Lower lobe of right lung (tissue), 2 donors: ENCODE measurements around the gene ZBTB44. TPM values are rescaled to one million over a fixed set of nuclear protein-coding genes. Genes with fewer than 3 reads are reported as not detected.

Experiments
- ATAC-seq, 2 donors: fragments of 200-7000 bp; cut with Tn5 transposase; one replicate each; pipeline ENCODE4 v1.9.1; 2020 to 2022; ENCODE audit warnings: mild to moderate bottlenecking in 2 of 2, moderate library complexity in 2 of 2
- DNase-seq: peaks from one replicate; pipeline ENCODE4 v3.0.0-alpha.2; 2020
- H3K27ac ChIP-seq: fragments of 200-600 bp; one replicate; pipeline ENCODE4 v1.8.0; 2022
- H3K27me3 ChIP-seq: fragments of 200-600 bp; one replicate; pipeline ENCODE4 v1.8.0; 2022; ENCODE audit warnings: low read depth
- H3K36me3 ChIP-seq: fragments of 200-600 bp; one replicate; pipeline ENCODE4 v1.8.0; 2022; ENCODE audit warnings: mild to moderate bottlenecking
- H3K4me1 ChIP-seq: fragments of 200-600 bp; one replicate; pipeline ENCODE4 v1.8.0; 2022
- H3K4me3 ChIP-seq: fragments of 200-600 bp; one replicate; pipeline ENCODE4 v1.8.0; 2022; ENCODE audit warnings: mild to moderate bottlenecking
- H3K9me3 ChIP-seq: fragments of 200-600 bp; one replicate; pipeline ENCODE4 v1.8.0; 2022
- intact Hi-C: fragments of 100-400 bp; cut with DNase I; formaldehyde crosslinking; loops from one replicate; pipeline ENCODE4 v1.11.0; 2022
- total RNA-seq: library from RNA; stranded (reverse); fragmentation: NEBNext Ultra II Directional; extraction: Animal tissue kit (Norgen Biotek cat#: 25700); gene quantifications from one replicate; pipeline ENCODE4 v1.2.1, GENCODE V29; 2021
- TF ChIP-seq, protein P1 (sequence below): fragments of 200-600 bp; IDR thresholded peaks from one replicate; pipeline ENCODE4 v1.8.0; 2022; ENCODE audit warnings: antibody characterized with exemption, mild to moderate bottlenecking
- donor health status: DM: no; HTN: yes; CAD: no; lungs with severe emphysema.

ZBTB44 gene
- total RNA-seq, 1 donor from 2014 or later = 59.8 TPM

DNA sequence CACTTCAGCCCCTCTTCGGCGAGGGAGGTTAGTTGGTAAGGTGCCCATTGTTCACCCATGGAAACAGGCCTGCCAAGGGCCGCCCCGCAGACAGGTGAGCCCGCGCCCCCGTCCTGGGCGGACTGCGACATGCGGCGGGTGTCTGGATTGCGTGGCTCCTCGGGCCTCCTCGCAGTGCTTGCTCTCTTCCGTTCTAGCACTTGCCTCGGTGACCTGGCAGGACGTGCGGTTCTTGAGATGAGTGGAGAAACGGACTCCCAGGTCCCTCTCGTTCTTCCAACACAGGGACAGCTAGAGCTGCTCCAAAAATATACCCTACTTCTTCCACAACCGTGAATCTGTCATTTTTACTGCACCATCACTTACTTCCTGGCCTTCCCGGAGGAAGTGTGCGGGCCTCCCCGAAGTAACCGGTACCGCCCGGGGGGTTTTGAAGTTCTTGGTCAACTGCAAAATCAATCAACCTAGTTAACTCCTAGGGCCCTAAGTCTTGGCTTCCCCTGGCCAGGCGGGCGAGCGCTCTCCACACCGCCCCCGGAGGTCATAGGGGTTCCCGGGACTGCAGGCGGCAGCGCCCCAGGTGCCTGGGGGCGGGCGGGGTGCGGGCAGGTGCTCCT, 745 bp upstream of the ZBTB44 start:
- TF ChIP-seq, protein P1, sequence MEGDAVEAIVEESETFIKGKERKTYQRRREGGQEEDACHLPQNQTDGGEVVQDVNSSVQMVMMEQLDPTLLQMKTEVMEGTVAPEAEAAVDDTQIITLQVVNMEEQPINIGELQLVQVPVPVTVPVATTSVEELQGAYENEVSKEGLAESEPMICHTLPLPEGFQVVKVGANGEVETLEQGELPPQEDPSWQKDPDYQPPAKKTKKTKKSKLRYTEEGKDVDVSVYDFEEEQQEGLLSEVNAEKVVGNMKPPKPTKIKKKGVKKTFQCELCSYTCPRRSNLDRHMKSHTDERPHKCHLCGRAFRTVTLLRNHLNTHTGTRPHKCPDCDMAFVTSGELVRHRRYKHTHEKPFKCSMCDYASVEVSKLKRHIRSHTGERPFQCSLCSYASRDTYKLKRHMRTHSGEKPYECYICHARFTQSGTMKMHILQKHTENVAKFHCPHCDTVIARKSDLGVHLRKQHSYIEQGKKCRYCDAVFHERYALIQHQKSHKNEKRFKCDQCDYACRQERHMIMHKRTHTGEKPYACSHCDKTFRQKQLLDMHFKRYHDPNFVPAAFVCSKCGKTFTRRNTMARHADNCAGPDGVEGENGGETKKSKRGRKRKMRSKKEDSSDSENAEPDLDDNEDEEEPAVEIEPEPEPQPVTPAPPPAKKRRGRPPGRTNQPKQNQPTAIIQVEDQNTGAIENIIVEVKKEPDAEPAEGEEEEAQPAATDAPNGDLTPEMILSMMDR = peak; percentile 34
- no peaks in the 10 kb centered on the region for H3K36me3 ChIP-seq
- no peaks in the 10 kb centered on the region for H3K9me3 ChIP-seq
- ATAC-seq (peak; percentile 52 to 62), DNase-seq (peak; percentile 73)
- peaks cover 35% of the 10 kb centered on the region for H3K4me1 ChIP-seq
- peak overlapping the region; percentile 87 for H3K27ac ChIP-seq
- peak overlapping the region; percentile 93 for H3K4me3 ChIP-seq
- H3K27me3 ChIP-seq = no peaks in the 10 kb centered on the region
- intact Hi-C loops = no loop called here

DNA sequence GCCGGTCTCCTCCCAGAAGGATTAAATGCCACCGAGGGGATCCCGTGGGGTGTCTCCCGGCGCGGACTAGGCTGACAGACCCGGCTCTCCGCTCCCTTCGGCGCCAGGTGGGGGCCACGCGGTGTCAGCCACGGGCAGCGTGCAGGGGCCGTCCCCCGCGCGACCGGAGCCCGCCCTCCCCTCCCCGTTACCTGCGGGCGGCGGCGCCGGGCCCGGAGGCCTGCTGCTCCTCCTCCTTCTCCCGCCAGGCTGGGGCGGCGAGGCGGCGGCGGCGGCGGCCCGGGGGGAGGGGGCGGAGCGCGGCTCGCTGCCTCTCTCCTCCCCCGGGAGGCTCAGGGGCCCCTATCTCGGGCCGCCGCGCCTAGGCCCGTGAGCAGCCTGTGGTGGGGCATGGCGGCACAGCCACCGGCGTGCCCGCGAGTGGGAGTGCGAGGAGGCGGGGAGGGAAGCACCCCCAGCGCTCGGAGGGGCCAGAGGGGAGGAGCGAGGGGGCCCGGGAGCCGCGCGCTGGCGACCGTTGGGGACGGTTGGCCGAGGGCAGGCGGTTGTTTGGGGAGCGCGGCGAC, 450 bp downstream of the ZBTB44 start:
- intact Hi-C loops = no loop called here
- Histone ChIP-seq H3K36me3 (no peaks in the 10 kb centered on the region), H3K27ac (peak overlapping the region; percentile 87), H3K4me3 (peak overlapping the region; percentile 93), H3K27me3 (no peaks in the 10 kb centered on the region), H3K9me3 (no peaks in the 10 kb centered on the region), H3K4me1 (peaks cover 40% of the 10 kb centered on the region)
- DNase-seq (peak; percentile 76), ATAC-seq (peak; percentile 87 to 88)
- TF ChIP-seq, protein P1 = no peak

DNA sequence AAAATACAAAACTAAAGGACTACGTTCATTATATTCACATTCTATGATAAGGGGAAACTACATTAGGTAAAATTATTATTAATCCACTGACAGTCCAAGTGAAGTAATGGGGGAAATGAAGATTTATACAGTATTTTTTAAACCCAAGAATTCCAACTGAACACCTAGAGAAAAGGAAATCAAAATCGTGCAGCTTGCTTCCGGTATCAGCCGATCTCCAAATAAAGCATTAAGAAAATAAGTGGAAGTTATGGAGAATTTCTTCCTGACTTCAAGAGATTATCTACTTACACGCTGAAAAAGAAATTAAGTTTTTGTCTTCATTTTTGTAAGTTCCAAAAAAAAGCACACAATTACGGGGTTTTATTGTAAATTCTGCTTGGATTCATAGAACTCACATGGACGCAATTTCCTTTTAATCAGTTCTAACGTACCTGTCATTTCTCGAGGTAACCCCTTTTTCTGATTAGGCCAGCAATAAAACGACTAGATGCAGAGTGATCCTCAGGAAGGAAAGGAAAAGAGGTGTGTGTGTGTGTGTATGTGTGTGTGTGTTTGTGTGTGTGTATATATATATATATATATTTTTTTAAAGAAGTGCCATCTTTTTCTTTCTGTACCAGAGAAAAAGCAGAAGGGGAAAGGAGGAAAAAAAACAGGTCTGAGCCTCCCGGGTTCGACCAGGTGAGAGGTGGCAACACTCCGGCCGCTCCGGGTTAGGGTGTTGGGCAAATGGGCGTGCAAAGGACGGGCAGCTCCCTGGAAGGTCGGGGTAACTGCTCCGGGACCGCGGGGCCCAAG, 1.1 kb downstream of the ZBTB44 start:
- DNase-seq (no peak), ATAC-seq (no peak)
- no peaks in the 10 kb centered on the region for H3K9me3 ChIP-seq
- TF ChIP-seq, protein P1 = no peak
- peaks cover 47% of the 10 kb centered on the region for H3K4me1 ChIP-seq
- no peaks in the 10 kb centered on the region for H3K36me3 ChIP-seq
- intact Hi-C loops = no loop called here
- H3K4me3 ChIP-seq = peak overlapping the region; percentile 93
- peak overlapping the region; percentile 87 for H3K27ac ChIP-seq
- H3K27me3 ChIP-seq = no peaks in the 10 kb centered on the region

DNA sequence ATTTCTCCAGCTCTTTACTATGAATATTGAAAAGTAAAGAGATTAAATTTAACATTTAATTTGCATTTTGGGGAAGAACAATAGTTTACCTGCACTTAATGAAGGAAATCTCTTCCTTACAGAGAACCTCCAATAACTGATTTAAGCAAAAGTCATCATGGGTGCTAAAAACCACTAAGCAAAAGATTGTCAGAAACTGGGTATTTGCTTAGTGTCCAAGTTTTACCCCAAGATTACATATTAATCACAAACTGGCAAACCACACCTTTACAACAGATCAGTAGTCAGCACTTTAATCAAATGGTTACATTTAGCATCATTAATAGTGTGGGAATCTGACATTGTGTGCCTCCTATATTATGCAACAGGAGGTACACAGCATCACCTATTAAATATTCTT, 2.7 kb downstream of the ZBTB44 start:
- intact Hi-C loops = no loop called here
- no peak overlapping the region for H3K27ac ChIP-seq
- no peaks in the 10 kb centered on the region for H3K36me3 ChIP-seq
- H3K9me3 ChIP-seq = no peaks in the 10 kb centered on the region
- ATAC-seq (no peak), DNase-seq (no peak)
- H3K4me1 ChIP-seq = peaks cover 49% of the 10 kb centered on the region
- no peak overlapping the region for H3K4me3 ChIP-seq
- TF ChIP-seq, protein P1 = no peak
- no peaks in the 10 kb centered on the region for H3K27me3 ChIP-seq

DNA sequence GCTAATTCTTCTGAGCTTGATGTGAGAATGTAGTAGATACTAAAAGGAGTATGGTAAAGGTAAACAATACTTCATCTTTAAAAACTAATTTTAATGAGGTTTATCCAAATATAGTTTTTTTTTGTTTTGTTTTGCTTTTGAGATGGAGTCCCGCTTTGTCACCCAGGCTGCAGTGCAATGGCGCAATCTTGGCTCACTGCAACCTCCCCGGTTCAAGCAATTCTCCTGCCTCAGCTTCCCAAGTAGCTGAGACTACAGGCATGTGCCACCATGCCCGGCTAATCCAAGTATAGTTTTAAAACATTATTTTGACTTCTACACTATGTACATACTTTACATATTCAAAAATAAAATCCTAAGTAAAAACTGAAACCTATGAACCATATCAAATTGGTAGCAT, 4.1 kb downstream of the ZBTB44 start:
- Histone ChIP-seq H3K36me3 (no peaks in the 10 kb centered on the region), H3K27ac (no peak overlapping the region), H3K9me3 (no peaks in the 10 kb centered on the region), H3K4me1 (peaks cover 49% of the 10 kb centered on the region), H3K4me3 (no peak overlapping the region), H3K27me3 (no peaks in the 10 kb centered on the region)
- ATAC-seq = no peak
- intact Hi-C loops = no loop called here
- TF ChIP-seq, protein P1 = no peak
- no peak for DNase-seq
